Bronchial epithelial cell (primary cell): ENCODE results near the gene MRLN. TPM values are rescaled to one million over a fixed set of nuclear protein-coding genes. Genes with fewer than 3 reads are reported as not detected.

Source experiments
- DNase-seq: peaks from one replicate; pipeline ENCODE4 v3.0.0-alpha.2; 2010; ENCODE audit warnings: low read depth
- FAIRE-seq: peaks from 2 replicates; lab custom pipeline; 2011; peaks lifted over from hg19 to GRCh38; lab: Jason Lieb, UNC
- H3K27me3 ChIP-seq: 2 replicates; pipeline ENCODE4 v1.5.1; 2011; ENCODE audit warnings: low read length; ENCODE audit not compliant: control insufficient read depth, insufficient read depth
- H3K36me3 ChIP-seq: 2 replicates; pipeline ENCODE4 v1.5.1; 2011; ENCODE audit warnings: low read length; ENCODE audit not compliant: control insufficient read depth, insufficient read depth
- H3K4me3 ChIP-seq: 2 replicates; pipeline ENCODE4 v1.5.1; 2011; ENCODE audit warnings: mild to moderate bottlenecking, low read depth, low read length, control low read depth
- total RNA-seq: library from RNA; depleted of rRNA; stranded (reverse); fragments of >200 nt; gene quantifications from 2 replicates; pipeline ENCODE4 v1.2.1, GENCODE V29; 2014
- TF ChIP-seq, protein P1 (sequence below): IDR thresholded peaks from 2 replicates; pipeline ENCODE4 v1.5.1; 2011; ENCODE audit warnings: mild to moderate bottlenecking, moderate library complexity, low read length, control low read depth, inconsistent platforms; ENCODE audit not compliant: insufficient read depth, severe bottlenecking

The MRLN gene
- total RNA-seq, 1 donor from 2014 or later = not detected

DNA sequence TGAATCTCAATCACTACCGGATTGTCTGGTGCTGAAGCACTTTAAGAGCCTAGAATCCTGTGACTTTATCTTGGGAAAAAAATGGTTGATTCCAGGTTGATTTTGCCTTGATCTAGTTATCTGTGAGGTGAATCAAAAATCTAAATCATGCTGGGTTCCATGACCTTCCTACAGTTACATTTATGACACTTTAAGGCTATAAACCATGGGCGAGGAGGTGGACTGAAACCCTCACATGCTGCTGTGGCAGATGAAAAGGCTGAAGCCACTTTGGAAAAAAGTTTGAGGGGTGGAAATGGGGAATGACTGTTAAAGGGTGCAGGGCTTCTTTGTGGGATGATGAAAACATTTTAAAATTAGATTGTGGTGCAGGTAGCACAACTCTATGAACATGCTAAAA is 61.1 kb downstream of the MRLN start:
- DNase-seq (no peak), FAIRE-seq (no peak)
- Histone ChIP-seq H3K36me3 (no peaks in the 10 kb centered on the region), H3K27me3 (no peaks in the 10 kb centered on the region), H3K4me3 (no peak overlapping the region)
- TF ChIP-seq, protein P1, sequence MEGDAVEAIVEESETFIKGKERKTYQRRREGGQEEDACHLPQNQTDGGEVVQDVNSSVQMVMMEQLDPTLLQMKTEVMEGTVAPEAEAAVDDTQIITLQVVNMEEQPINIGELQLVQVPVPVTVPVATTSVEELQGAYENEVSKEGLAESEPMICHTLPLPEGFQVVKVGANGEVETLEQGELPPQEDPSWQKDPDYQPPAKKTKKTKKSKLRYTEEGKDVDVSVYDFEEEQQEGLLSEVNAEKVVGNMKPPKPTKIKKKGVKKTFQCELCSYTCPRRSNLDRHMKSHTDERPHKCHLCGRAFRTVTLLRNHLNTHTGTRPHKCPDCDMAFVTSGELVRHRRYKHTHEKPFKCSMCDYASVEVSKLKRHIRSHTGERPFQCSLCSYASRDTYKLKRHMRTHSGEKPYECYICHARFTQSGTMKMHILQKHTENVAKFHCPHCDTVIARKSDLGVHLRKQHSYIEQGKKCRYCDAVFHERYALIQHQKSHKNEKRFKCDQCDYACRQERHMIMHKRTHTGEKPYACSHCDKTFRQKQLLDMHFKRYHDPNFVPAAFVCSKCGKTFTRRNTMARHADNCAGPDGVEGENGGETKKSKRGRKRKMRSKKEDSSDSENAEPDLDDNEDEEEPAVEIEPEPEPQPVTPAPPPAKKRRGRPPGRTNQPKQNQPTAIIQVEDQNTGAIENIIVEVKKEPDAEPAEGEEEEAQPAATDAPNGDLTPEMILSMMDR = no peak

DNA sequence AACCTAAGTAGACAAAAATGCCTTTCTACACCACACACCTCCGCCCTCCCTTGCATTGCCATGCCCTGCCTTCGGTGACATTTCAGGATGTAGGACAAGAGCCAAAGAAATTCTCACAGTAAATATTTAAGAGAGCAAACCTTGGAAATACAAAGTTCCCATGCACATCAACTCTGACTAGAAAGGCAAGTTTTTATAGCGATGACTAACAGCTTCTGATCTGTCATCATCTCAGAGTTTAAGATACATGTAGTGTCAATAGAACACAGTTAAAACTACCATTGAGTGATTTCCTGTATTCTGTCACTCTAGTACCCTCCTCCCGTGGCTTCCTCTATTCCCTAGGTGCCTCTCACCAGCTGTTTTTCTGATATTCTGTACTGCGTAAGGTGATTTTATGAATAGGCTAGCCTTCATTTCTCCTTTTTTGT is 64.3 kb downstream of the MRLN start:
- peak; percentile 80 for DNase-seq
- peak; percentile 60 for FAIRE-seq
- Histone ChIP-seq H3K36me3 (no peaks in the 10 kb centered on the region), H3K4me3 (no peak overlapping the region), H3K27me3 (no peaks in the 10 kb centered on the region)
- TF ChIP-seq, protein P1 = no peak

DNA sequence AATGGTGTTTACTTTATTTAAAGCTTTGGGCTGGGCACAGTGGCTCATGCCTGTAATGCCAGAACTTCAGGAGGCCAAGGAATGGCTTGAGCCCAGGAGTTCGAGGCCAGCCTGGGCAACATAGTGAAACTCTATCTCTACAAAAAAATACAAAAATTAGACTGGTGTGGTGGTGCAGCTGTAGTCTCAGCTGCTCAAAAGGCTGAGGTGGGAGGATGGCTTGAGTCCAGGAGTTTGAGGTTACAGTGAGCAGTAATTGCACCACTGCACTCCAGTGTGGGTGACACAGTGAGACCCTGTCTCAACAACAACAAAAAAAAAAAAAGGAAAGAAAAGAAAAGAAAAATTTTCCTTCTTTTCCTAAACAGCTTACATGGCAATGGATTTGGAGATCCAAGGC is 65.6 kb downstream of the MRLN start:
- no peak overlapping the region for H3K4me3 ChIP-seq
- no peaks in the 10 kb centered on the region for H3K36me3 ChIP-seq
- no peak for DNase-seq
- TF ChIP-seq, protein P1 = no peak
- FAIRE-seq = no peak
- H3K27me3 ChIP-seq = no peaks in the 10 kb centered on the region

Other genes starting within 250 kb of the MRLN start
- 2.9 and 7.8 TPM in 2 replicates for gene SLC16A9, start 43.6 kb downstream of the MRLN start, total RNA-seq
- gene CCDC6, start 153.1 kb upstream of the MRLN start, total RNA-seq = 24.0 and 24.6 TPM in 2 replicates